Neural progenitor cell (in vitro differentiated cells): ENCODE results near the gene GPS1.

ENCODE experiments used
- CTCF ChIP-seq: fragments of 200-600 bp; sonication (generic); IDR thresholded peaks from 2 replicates; pipeline ENCODE4 v1.5.1; 2017; ENCODE audit warnings: antibody characterized with exemption, mild to moderate bottlenecking
- EZH2 ChIP-seq: fragments of 200-600 bp; sonication (generic); IDR thresholded peaks from 2 replicates; pipeline ENCODE4 v1.6.1; 2017; ENCODE audit warnings: antibody characterized with exemption, mild to moderate bottlenecking, moderate library complexity
- EZH2phosphoT487 ChIP-seq: fragments of 200-600 bp; sonication (generic); IDR thresholded peaks from 2 replicates; pipeline ENCODE4 v1.6.1; 2017; ENCODE audit warnings: antibody characterized with exemption

GRCh38 chr17:82065638-82066303 lies 14.1 kb downstream of the GPS1 start, which contains the start of gene DUS1L:
- TF ChIP-seq CTCF, result no peak
- no peak for TF ChIP-seq EZH2
- TF ChIP-seq EZH2phosphoT487, result no peak
